H9 (cell line): ENCODE results near the gene ANXA7. TPM values are rescaled to one million over a fixed set of nuclear protein-coding genes. Genes with fewer than 3 reads are reported as not detected.

Source experiments
- DNase-seq: peaks from one replicate; pipeline ENCODE4 v3.0.0-alpha.2; 2017
- H2AFZ ChIP-seq: one replicate; pipeline ENCODE4 v1.6.1; 2013; ENCODE audit warnings: mild to moderate bottlenecking, low read length, control low read depth, moderate library complexity
- H2AK5ac ChIP-seq: 2 replicates; pipeline ENCODE4 v1.6.1; 2013; ENCODE audit warnings: low read length, control low read depth, mixed read lengths; ENCODE audit not compliant: insufficient read length
- H2BK120ac ChIP-seq: one replicate; pipeline ENCODE4 v1.6.1; 2013; ENCODE audit warnings: low read depth, mild to moderate bottlenecking, low read length, control low read depth, inconsistent platforms; ENCODE audit not compliant: poor library complexity, severe bottlenecking
- H2BK12ac ChIP-seq: 2 replicates; pipeline ENCODE4 v1.6.1; 2013; ENCODE audit warnings: low read length, control low read depth, mixed read lengths, low read depth; ENCODE audit not compliant: insufficient read length
- H2BK15ac ChIP-seq: 2 replicates; pipeline ENCODE4 v1.6.1; 2013; ENCODE audit warnings: low read depth, low read length, control low read depth
- H2BK20ac ChIP-seq: one replicate; pipeline ENCODE4 v1.6.1; 2013; ENCODE audit warnings: low read depth, mild to moderate bottlenecking, low read length, control low read depth, inconsistent platforms; ENCODE audit not compliant: poor library complexity, severe bottlenecking
- H2BK5ac ChIP-seq: 2 replicates; pipeline ENCODE4 v1.6.1; 2013; ENCODE audit warnings: low read length, control low read depth, mixed read lengths; ENCODE audit not compliant: insufficient read length
- H3K14ac ChIP-seq: 2 replicates; pipeline ENCODE4 v1.6.1; 2013; ENCODE audit warnings: low read length, control low read depth; ENCODE audit not compliant: insufficient read depth
- H3K18ac ChIP-seq: 2 replicates; pipeline ENCODE4 v1.6.1; 2013; ENCODE audit warnings: low read depth, mild to moderate bottlenecking, mixed read lengths, low read length, control low read depth; ENCODE audit not compliant: insufficient read length
- H3K23ac ChIP-seq: 2 replicates; pipeline ENCODE4 v1.6.1; 2013; ENCODE audit warnings: low read length, control low read depth, mixed read lengths, low read depth; ENCODE audit not compliant: insufficient read length
- H3K23me2 ChIP-seq: 2 replicates; pipeline ENCODE4 v1.6.1; 2013; ENCODE audit warnings: low read depth, mild to moderate bottlenecking, mixed read lengths, low read length, control low read depth; ENCODE audit not compliant: insufficient read length, poor library complexity, severe bottlenecking
- H3K27ac ChIP-seq: 2 replicates; pipeline ENCODE4 v1.5.1; 2013; ENCODE audit warnings: low read length, control low read depth, mixed read lengths, low read depth; ENCODE audit not compliant: insufficient read length
- H3K27me3 ChIP-seq: 2 replicates; pipeline ENCODE4 v1.6.1; 2013; ENCODE audit warnings: low read length, control low read depth, inconsistent platforms; ENCODE audit not compliant: insufficient read depth
- H3K4ac ChIP-seq: 2 replicates; pipeline ENCODE4 v1.6.1; 2013; ENCODE audit warnings: low read depth, mild to moderate bottlenecking, control low read depth, inconsistent platforms, low read length, moderate library complexity
- H3K4me1 ChIP-seq: 2 replicates; pipeline ENCODE4 v1.6.1; 2013; ENCODE audit warnings: low read length, control low read depth, inconsistent platforms; ENCODE audit not compliant: insufficient read depth
- H3K4me2 ChIP-seq: 2 replicates; pipeline ENCODE4 v1.6.1; 2013; ENCODE audit warnings: low read length, control low read depth, mixed read lengths; ENCODE audit not compliant: insufficient read length, insufficient read depth
- H3K56ac ChIP-seq: 2 replicates; pipeline ENCODE4 v1.6.1; 2013; ENCODE audit warnings: low read depth, mild to moderate bottlenecking, mixed read lengths, low read length, control low read depth; ENCODE audit not compliant: insufficient read length
- H3K79me1 ChIP-seq: 2 replicates; pipeline ENCODE4 v1.6.1; 2013; ENCODE audit warnings: low read depth, mild to moderate bottlenecking, moderate library complexity, low read length, control low read depth, inconsistent platforms; ENCODE audit not compliant: insufficient read depth, poor library complexity, severe bottlenecking
- H3K79me2 ChIP-seq: 2 replicates; pipeline ENCODE4 v1.6.1; 2013; ENCODE audit warnings: low read length, control low read depth, inconsistent platforms; ENCODE audit not compliant: insufficient read depth
- H3K9ac ChIP-seq: 2 replicates; pipeline ENCODE4 v1.6.1; 2013; ENCODE audit warnings: low read length, control low read depth, mixed read lengths; ENCODE audit not compliant: insufficient read length; ENCODE audit errors: extremely low read depth
- H3K9me3 ChIP-seq: one replicate; pipeline ENCODE4 v1.6.1; 2013; ENCODE audit warnings: low read depth, low read length, inconsistent platforms; ENCODE audit not compliant: control insufficient read depth
- H3T11ph ChIP-seq: one replicate; pipeline ENCODE4 v1.6.1; 2013; ENCODE audit warnings: mild to moderate bottlenecking, low read length, control low read depth, inconsistent platforms
- H4K20me1 ChIP-seq: one replicate; pipeline ENCODE4 v1.6.1; 2013; ENCODE audit not compliant: control insufficient read depth, insufficient read length, insufficient read depth
- H4K5ac ChIP-seq: 2 replicates; pipeline ENCODE4 v1.6.1; 2013; ENCODE audit warnings: low read depth, mild to moderate bottlenecking, mixed read lengths, low read length, control low read depth; ENCODE audit not compliant: insufficient read length
- H4K8ac ChIP-seq: replicated peaks from 2 replicates; pipeline ENCODE4 v1.6.1; 2013; ENCODE audit warnings: low read length, control low read depth, mixed read lengths, low read depth; ENCODE audit not compliant: insufficient read length
- H4K91ac ChIP-seq: 2 replicates; pipeline ENCODE4 v1.6.1; 2013; ENCODE audit warnings: low read depth, mild to moderate bottlenecking, moderate library complexity, mixed read lengths, low read length, control low read depth; ENCODE audit not compliant: insufficient read length
- H3K27ac Mint-ChIP-seq, 3 experiments: 2 replicates in 2 of 3; 3 replicates in 1 of 3; pipeline ENCODE4 v1.8.0; 2020 to 2021; ENCODE audit warnings: mixed read lengths in 3 of 3, mild to moderate bottlenecking in 1 of 3, moderate library complexity in 1 of 3
- H3K27me3 Mint-ChIP-seq: 2 replicates; pipeline ENCODE4 v1.8.0; 2021; ENCODE audit warnings: low read depth, mild to moderate bottlenecking, moderate library complexity, mixed read lengths
- H3K36me3 Mint-ChIP-seq, 3 experiments: 2 replicates in 2 of 3; 3 replicates in 1 of 3; pipeline ENCODE4 v1.8.0; 2020 to 2021; ENCODE audit warnings: low read depth in 3 of 3, mixed read lengths in 3 of 3; ENCODE audit not compliant: insufficient read depth in 1 of 3
- H3K4me1 Mint-ChIP-seq, 2 experiments: 2 replicates each; pipeline ENCODE4 v1.8.0; 2020; ENCODE audit warnings: mixed read lengths in 2 of 2
- H3K4me3 Mint-ChIP-seq, 2 experiments: 2 replicates in 1 of 2; 3 replicates in 1 of 2; pipeline ENCODE4 v1.8.0; 2020 to 2021; ENCODE audit warnings: mild to moderate bottlenecking in 2 of 2, mixed read lengths in 2 of 2, moderate library complexity in 1 of 2
- H3K9me3 Mint-ChIP-seq, 2 experiments: 2 replicates in 1 of 2; 3 replicates in 1 of 2; pipeline ENCODE4 v1.8.0; 2020; ENCODE audit warnings: mild to moderate bottlenecking in 2 of 2, mixed read lengths in 2 of 2, moderate library complexity in 1 of 2
- WGBS: extraction: QIAGEN DNeasy Blood & Tissue Kit; methylation state at CpG from one replicate; pipeline ENCODE4 v1.1.7; 2013; ENCODE audit warnings: missing lambda C conversion rate, low lambda C conversion rate, mixed read lengths; ENCODE audit not compliant: insufficient read length; ENCODE audit errors: extremely low coverage; 5-methylcytosine and 5-hydroxymethylcytosine counted together
- total RNA-seq: library from RNA; stranded (reverse); gene quantifications from 2 replicates; pipeline ENCODE4 v1.2.1, GENCODE V29; 2021
- TF ChIP-seq, protein P1 (sequence below): fragments of 200-600 bp; sonication (generic); conservative IDR thresholded peaks from 3 replicates; pipeline ENCODE4 v1.8.0; 2021; ENCODE audit warnings: antibody characterized with exemption, mild to moderate bottlenecking

ANXA7 gene
- total RNA-seq, 1 experiment from 2014 or later: 84.6 TPM

DNA sequence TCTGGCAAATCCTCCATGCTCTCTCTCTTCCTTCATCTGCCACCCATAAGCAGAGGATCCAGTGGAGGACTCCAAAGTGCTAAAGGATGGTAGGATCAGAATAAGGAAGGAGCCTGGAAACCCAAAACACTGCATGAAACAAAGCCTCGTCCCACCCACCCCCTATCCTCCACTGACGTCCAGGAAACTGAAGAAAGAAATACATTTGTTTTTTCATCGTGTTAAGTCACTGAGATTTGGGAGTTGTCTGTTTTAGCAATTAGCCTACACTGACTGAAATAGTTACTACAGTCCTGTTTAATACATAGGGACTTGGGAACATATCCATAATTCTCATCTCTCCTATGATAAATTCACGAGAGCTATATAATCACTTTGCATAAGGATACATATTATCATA lies 14.8 kb downstream of the ANXA7 start:
- H2BK120ac ChIP-seq: no peak overlapping the region
- DNase-seq: no peak
- H3K79me2 ChIP-seq: no peaks in the 10 kb centered on the region; the same call in 1 of the 2 replicates
- H2BK20ac ChIP-seq: no peak overlapping the region
- no peak overlapping the region for H3K56ac ChIP-seq
- no peak overlapping the region for H3K23ac ChIP-seq
- no peak overlapping the region for H3K14ac ChIP-seq
- H3K4ac ChIP-seq: no peak overlapping the region
- H4K8ac ChIP-seq: no peak overlapping the region
- Mint-ChIP-seq H3K27me3 (no peaks in the 10 kb centered on the region), H3K27ac (0 out of 7 replicates have a peak overlapping the region, but pooled peaks of 1 of the 3 experiments have one; percentile 19), H3K9me3 (peaks cover 0 to 3% of the 10 kb centered on the region in 2 experiments; a peak in 1 of 5 replicates), H3K36me3 (peaks cover 14 to 39% (median 33%) of the 10 kb centered on the region in 3 experiments; a peak in 6 of 7 replicates), H3K4me1 (no peaks in the 10 kb centered on the region), H3K4me3 (no peak overlapping the region)
- H2AFZ ChIP-seq: no peak overlapping the region
- H2BK12ac ChIP-seq: no peak overlapping the region
- TF ChIP-seq, protein P1, sequence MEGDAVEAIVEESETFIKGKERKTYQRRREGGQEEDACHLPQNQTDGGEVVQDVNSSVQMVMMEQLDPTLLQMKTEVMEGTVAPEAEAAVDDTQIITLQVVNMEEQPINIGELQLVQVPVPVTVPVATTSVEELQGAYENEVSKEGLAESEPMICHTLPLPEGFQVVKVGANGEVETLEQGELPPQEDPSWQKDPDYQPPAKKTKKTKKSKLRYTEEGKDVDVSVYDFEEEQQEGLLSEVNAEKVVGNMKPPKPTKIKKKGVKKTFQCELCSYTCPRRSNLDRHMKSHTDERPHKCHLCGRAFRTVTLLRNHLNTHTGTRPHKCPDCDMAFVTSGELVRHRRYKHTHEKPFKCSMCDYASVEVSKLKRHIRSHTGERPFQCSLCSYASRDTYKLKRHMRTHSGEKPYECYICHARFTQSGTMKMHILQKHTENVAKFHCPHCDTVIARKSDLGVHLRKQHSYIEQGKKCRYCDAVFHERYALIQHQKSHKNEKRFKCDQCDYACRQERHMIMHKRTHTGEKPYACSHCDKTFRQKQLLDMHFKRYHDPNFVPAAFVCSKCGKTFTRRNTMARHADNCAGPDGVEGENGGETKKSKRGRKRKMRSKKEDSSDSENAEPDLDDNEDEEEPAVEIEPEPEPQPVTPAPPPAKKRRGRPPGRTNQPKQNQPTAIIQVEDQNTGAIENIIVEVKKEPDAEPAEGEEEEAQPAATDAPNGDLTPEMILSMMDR: no peak
- no peaks in the 10 kb centered on the region for H3K9me3 ChIP-seq
- H3K18ac ChIP-seq: no peak overlapping the region
- no peak overlapping the region for H2BK15ac ChIP-seq
- H3K27ac ChIP-seq: no peak overlapping the region
- no peak overlapping the region for H3T11ph ChIP-seq
- H4K91ac ChIP-seq: no peak overlapping the region
- H3K27me3 ChIP-seq: no peaks in the 10 kb centered on the region
- no peaks in the 10 kb centered on the region for H3K23me2 ChIP-seq
- H3K4me1 ChIP-seq: no peaks in the 10 kb centered on the region
- no peak overlapping the region for H2BK5ac ChIP-seq
- no CpG with 5 or more reads among the region's 4 CpGs for WGBS
- peaks cover 7% of the 10 kb centered on the region for H3K79me1 ChIP-seq
- no peak overlapping the region for H4K5ac ChIP-seq
- H4K20me1 ChIP-seq: no peaks in the 10 kb centered on the region
- no peak overlapping the region for H3K4me2 ChIP-seq
- H3K9ac ChIP-seq: no peak overlapping the region
- no peak overlapping the region for H2AK5ac ChIP-seq
